ENCODE results near the gene CAMSAP2. TPM values are rescaled to one million over a fixed set of nuclear protein-coding genes. Genes with fewer than 3 reads are reported as not detected.

The CAMSAP2 gene
- total and polyA plus RNA-seq, 2 donors (not counting 3 experiments of a cell fraction or from before 2014, with no cell fraction given) = 6.7 to 45.5 TPM

- CTCF ChIA-PET = interaction anchor here (2.1 to 3.0 kb wide), 2 partner anchors 70 to 117 kb away, joined by 11 to 39 read pairs; partner anchors contain the start of gene DDX59
- TSS peak; percentile 25 for BruUV-seq (replicated peaks)
These were observed 1.2 kb downstream of the CAMSAP2 start for GRCh38 chr1:200739702-200740570.

More at GRCh38 chr1:200739702-200740570, 1.2 kb downstream of the CAMSAP2 start:
- no peaks in the 10 kb centered on the region for H3K27me3 ChIP-seq (ENCODE audit: control insufficient read depth in 2 of 2, insufficient read depth in 2 of 2, low read length in 2 of 2)
- peaks cover 11% of the 10 kb centered on the region for H4K20me1 ChIP-seq (replicated peaks; ENCODE audit: control insufficient read depth, extremely low read depth, insufficient read depth, low read length)
- H3K27ac ChIP-seq (ENCODE audit: insufficient read depth, low read depth, low read length) = peak overlapping the region; percentile 92
- no peaks in the 10 kb centered on the region for H3K9me1 ChIP-seq (replicated peaks; ENCODE audit: control insufficient read depth, extremely low read depth, insufficient read depth, low read length)
- FAIRE-seq = no peak
- H3K9ac ChIP-seq (replicated peaks; ENCODE audit: extremely low read depth, insufficient read depth, low read length) = peak overlapping the region; percentile 92
- intact Hi-C loops (cut with micrococcal nuclease) (loop anchor here (1.0 kb wide), 3 partner anchors 63 to 120 kb away; partner anchors contain the start of genes DDX59 and KIF14), dilution Hi-C loops (cut with MboI; ENCODE audit: extremely low pct_ligation_motif_present, low sequenced_read_pairs) (no loop called here)
- no peaks in the 10 kb centered on the region for H3K9me3 ChIP-seq (replicated peaks; ENCODE audit: control insufficient read depth, insufficient read depth, low read length)
- H3K4me1 ChIP-seq (ENCODE audit: control insufficient read depth, extremely low read depth, insufficient read depth, low read length) = peaks cover 29% of the 10 kb centered on the region
- H3K79me2 ChIP-seq (ENCODE audit: control insufficient read depth, insufficient read depth, low read length) = peaks cover 52% of the 10 kb centered on the region
- H3K4me3 ChIP-seq (replicated peaks in 1 of 3; ENCODE audit: insufficient read depth in 1 of 3, low read depth in 1 of 3, low read length in 3 of 3) = peak overlapping the region; percentile 70 to 95 (median 88)
- TF ChIP-seq EZH2 (IDR thresholded peaks at IDR 0.05; ENCODE audit: borderline replicate concordance, low read depth, low read length, severe bottlenecking) = no peak
- no peak for TF ChIP-seq POLR2AphosphoS5 (IDR thresholded peaks at IDR 0.05; ENCODE audit: insufficient read depth, low read depth, low read length)
- no peak for TF ChIP-seq FOS (IDR thresholded peaks at IDR 0.05; ENCODE audit: borderline replicate concordance, insufficient read depth, low read length)
- no peak for TF ChIP-seq POLR2A (IDR thresholded peaks at IDR 0.05; ENCODE audit: low read depth, low read length)
- TF ChIP-seq GATA2 (IDR thresholded peaks at IDR 0.05; ENCODE audit: insufficient read depth, insufficient read length, low read depth, low read length) = no peak
- no peak for TF ChIP-seq JUN (IDR thresholded peaks at IDR 0.05; ENCODE audit: borderline replicate concordance, insufficient read depth, insufficient read length, low read depth)
- TF ChIP-seq CTCF (IDR thresholded peaks at IDR 0.05; ENCODE audit: extremely low read depth in 1 of 2, insufficient read depth in 1 of 2, low read depth in 1 of 2, low read length in 2 of 2) = no peak
- no peak for TF ChIP-seq MYC (IDR thresholded peaks at IDR 0.05; ENCODE audit: low read depth, low read length)
- TF ChIP-seq MAX (IDR thresholded peaks at IDR 0.05; ENCODE audit: insufficient read depth, insufficient read length) = no peak
- POLR2A ChIA-PET = interaction anchor here (1.0 to 2.5 kb wide), 2 partner anchors 9 to 70 kb away, joined by 3 to 13 read pairs; partner anchors contain the start of gene DDX59
- H2AFZ ChIP-seq (ENCODE audit: low read depth, low read length) = peak overlapping the region; percentile 9
- peak; percentile 48 for DNase-seq (ENCODE audit: low read depth, low spot score)
- H3K4me2 ChIP-seq (ENCODE audit: insufficient read depth, low read length) = peak overlapping the region; percentile 95
- no peaks in the 10 kb centered on the region for H3K36me3 ChIP-seq (ENCODE audit: control insufficient read depth in 2 of 2, extremely low read depth in 1 of 2, insufficient read depth in 2 of 2, low read length in 2 of 2)

Data from endothelial cell of umbilical vein (primary cell).